SK-N-SH (cell line): ENCODE measurements around the gene CUEDC1. TPM values are rescaled to one million over a fixed set of nuclear protein-coding genes. Genes with fewer than 3 reads are reported as not detected.
"Not testable (repeated sequence)": the region's sequence is repeated elsewhere in the genome, so short reads cannot be mapped to it uniquely, and the experiment has no call there.

Experiments
- CTCF ChIA-PET: fragments of 300-600, 350-600 bp; formaldehyde crosslinking; extraction: SDS; loops from one replicate; lab custom pipeline; 2021; lab: Yijun Ruan, JAX
- POLR2A ChIA-PET: fragments of 350-600 bp; sonication (Branson Sonifier 250); formaldehyde crosslinking; extraction: SDS; loops from one replicate; lab custom pipeline; 2020; ENCODE audit warnings: antibody characterized with exemption, inconsistent platforms; lab: Yijun Ruan, JAX
- DNase-seq: peaks from one replicate; pipeline ENCODE4 v3.0.0; 2012
- H2AFZ ChIP-seq: fragments of 200-600 bp; sonication (generic); 2 replicates; pipeline ENCODE4 v1.8.1; 2016; ENCODE audit warnings: antibody characterized with exemption, mild to moderate bottlenecking, low read depth
- H3F3A ChIP-seq: fragments of 200-600 bp; sonication (generic); replicated peaks from 2 replicates; pipeline ENCODE3; 2016; ENCODE audit warnings: antibody characterized with exemption, mild to moderate bottlenecking; ENCODE audit not compliant: insufficient read depth
- H3K27ac ChIP-seq, 2 experiments: fragments of 200-500 bp in 1 of 2; fragments of 200-600 bp in 1 of 2; sonication (Bioruptor generic) in 1 of 2; sonication (generic), shearing (Covaris generic) in 1 of 2; 2 replicates each; pipeline versions ENCODE4 v1.5.1 to v1.6.1; 2014 to 2016; ENCODE audit warnings: low read depth in 2 of 2, inconsistent platforms in 1 of 2, low read length in 1 of 2, mild to moderate bottlenecking in 1 of 2, mixed read lengths in 1 of 2
- H3K27me3 ChIP-seq: fragments of 200-600 bp; sonication (generic), shearing (Covaris generic); 2 replicates; pipeline ENCODE4 v1.6.1; 2016; ENCODE audit warnings: mixed run types; ENCODE audit not compliant: insufficient read depth
- H3K36me3 ChIP-seq, 2 experiments: fragments of 200-500 bp in 1 of 2; fragments of 200-600 bp in 1 of 2; sonication (Bioruptor generic) in 1 of 2; sonication (generic) in 1 of 2; replicated peaks in 1 of 2; 2 replicates each; pipeline versions ENCODE3 to v1.5.1; 2014 to 2016; ENCODE audit warnings: low read length in 1 of 2, mild to moderate bottlenecking in 1 of 2; ENCODE audit not compliant: insufficient read depth in 2 of 2, control insufficient read depth in 1 of 2
- H3K4me1 ChIP-seq, 2 experiments: fragments of 200-500 bp in 1 of 2; fragments of 200-600 bp in 1 of 2; sonication (Bioruptor generic) in 1 of 2; sonication (generic), shearing (Covaris generic) in 1 of 2; 2 replicates each; pipeline versions ENCODE4 v1.5.1 to v1.6.1; 2014 to 2016; ENCODE audit warnings: low read depth in 1 of 2, low read length in 1 of 2, mixed run types in 1 of 2; ENCODE audit not compliant: insufficient read depth in 2 of 2, control insufficient read depth in 1 of 2
- H3K4me2 ChIP-seq: fragments of 200-600 bp; sonication (generic), shearing (Covaris generic); 2 replicates; pipeline ENCODE4 v1.6.1; 2017; ENCODE audit warnings: mixed run types
- H3K4me3 ChIP-seq, 2 experiments: fragments of 200-500 bp in 1 of 2; fragments of 200-600 bp in 1 of 2; sonication (Bioruptor generic) in 1 of 2; sonication (generic), shearing (Covaris generic) in 1 of 2; 2 replicates each; pipeline versions ENCODE4 v1.5.1 to v1.8.1; 2014 to 2016; ENCODE audit warnings: low read depth in 2 of 2, inconsistent platforms in 1 of 2, low read length in 1 of 2, mild to moderate bottlenecking in 1 of 2, mixed read lengths in 1 of 2, moderate library complexity in 1 of 2
- H3K79me2 ChIP-seq: fragments of 200-600 bp; sonication (generic); 2 replicates; pipeline ENCODE4 v1.8.1; 2017; ENCODE audit warnings: mild to moderate bottlenecking; ENCODE audit not compliant: insufficient read depth
- H3K9ac ChIP-seq: fragments of 200-600 bp; sonication (generic); 2 replicates; pipeline ENCODE4 v1.6.1; 2017; ENCODE audit warnings: mixed run types
- H3K9me2 ChIP-seq: fragments of 200-600 bp; sonication (generic); 2 replicates; pipeline ENCODE4 v1.6.1; 2017; ENCODE audit warnings: mixed run types
- H3K9me3 ChIP-seq: fragments of 200-600 bp; sonication (generic); 2 replicates; pipeline ENCODE4 v1.6.1; 2017; ENCODE audit warnings: mixed run types, mild to moderate bottlenecking, moderate library complexity
- H4K20me1 ChIP-seq: fragments of 200-600 bp; sonication (generic); 2 replicates; pipeline ENCODE4 v1.6.1; 2017; ENCODE audit warnings: mild to moderate bottlenecking, mixed run types; ENCODE audit not compliant: insufficient read depth
- CHD2 ChIP-seq: fragments of 150-350 bp; IDR thresholded peaks from 2 replicates; pipeline ENCODE4 v1.6.1; 2018; ENCODE audit warnings: low read length; ENCODE audit not compliant: partially characterized antibody
- ELF1 ChIP-seq: IDR thresholded peaks from 2 replicates; pipeline ENCODE4 v1.4.0; 2012
- FOSL2 ChIP-seq: IDR thresholded peaks from 2 replicates; pipeline ENCODE4 v1.4.0; 2012; ENCODE audit warnings: low read depth, mild to moderate bottlenecking, moderate library complexity, borderline replicate concordance
- FOXM1 ChIP-seq: IDR thresholded peaks from 2 replicates; pipeline ENCODE4 v1.4.0; 2012; ENCODE audit warnings: low read depth, mild to moderate bottlenecking
- GATA2 ChIP-seq: sonication (generic); formaldehyde crosslinking; IDR thresholded peaks from 2 replicates; pipeline ENCODE4 v1.5.0; 2020; ENCODE audit warnings: mild to moderate bottlenecking, missing genetic modification reagents
- IRF3 ChIP-seq: fragments of 150-350 bp; IDR thresholded peaks from 2 replicates; pipeline ENCODE4 v1.6.1; 2016; ENCODE audit warnings: mild to moderate bottlenecking, low read depth, low read length
- JUND ChIP-seq: IDR thresholded peaks from 2 replicates; pipeline ENCODE4 v1.4.0; 2012
- MEF2A ChIP-seq: IDR thresholded peaks from 2 replicates; pipeline ENCODE4 v1.4.0; 2012; ENCODE audit warnings: low read depth, borderline replicate concordance
- MXI1 ChIP-seq: IDR thresholded peaks from 2 replicates; pipeline ENCODE4 v1.6.1; 2012; ENCODE audit warnings: mild to moderate bottlenecking, low read depth, low read length, improper control_type of control experiment
- NRF1 ChIP-seq: IDR thresholded peaks from 2 replicates; pipeline ENCODE4 v1.6.1; 2012; ENCODE audit warnings: low read depth, mild to moderate bottlenecking, low read length
- RAD21 ChIP-seq: IDR thresholded peaks from 2 replicates; pipeline ENCODE4 v1.6.1; 2012; ENCODE audit warnings: mild to moderate bottlenecking, low read length
- RCOR1 ChIP-seq: fragments of 150-350 bp; IDR thresholded peaks from 2 replicates; pipeline ENCODE4 v1.6.1; 2017; ENCODE audit warnings: antibody characterized with exemption, low read length
- RFX5 ChIP-seq: IDR thresholded peaks from 2 replicates; pipeline ENCODE4 v1.6.1; 2012; ENCODE audit warnings: mild to moderate bottlenecking, improper control_type of control experiment, low read length
- RXRA ChIP-seq: IDR thresholded peaks from 2 replicates; pipeline ENCODE4 v1.4.0; 2012; ENCODE audit warnings: low read depth, mild to moderate bottlenecking, borderline replicate concordance
- SMC3 ChIP-seq: IDR thresholded peaks from 2 replicates; pipeline ENCODE4 v1.6.1; 2012; ENCODE audit warnings: low read depth, low read length, improper control_type of control experiment
- TAF1 ChIP-seq: IDR thresholded peaks from 2 replicates; pipeline ENCODE4 v1.6.1; 2012; ENCODE audit warnings: low read depth, mild to moderate bottlenecking, low read length, moderate library complexity, borderline replicate concordance
- TCF12 ChIP-seq: IDR thresholded peaks from 2 replicates; pipeline ENCODE4 v1.4.0; 2012
- YY1 ChIP-seq: IDR thresholded peaks from 2 replicates; pipeline ENCODE4 v1.4.0; 2012; ENCODE audit warnings: low read depth, mild to moderate bottlenecking
- WGBS: methylation state at CpG from one replicate; pipeline ENCODE4 v1.1.6; 2017; ENCODE audit warnings: low lambda C conversion rate; 5-methylcytosine and 5-hydroxymethylcytosine counted together
- polyA plus RNA-seq, 3 experiments: library from polyadenylated mRNA; depleted of rRNA; stranded (reverse); fragments of >200 nt; gene quantifications; 2 replicates each; pipeline ENCODE4 v1.2.3, GENCODE V29; 2012
- TF ChIP-seq, protein P1 (sequence below): IDR thresholded peaks from 2 replicates; pipeline ENCODE4; 2012
- TF ChIP-seq, protein P2 (sequence below): IDR thresholded peaks from 2 replicates; pipeline ENCODE4 v1.6.1; 2012; ENCODE audit warnings: mild to moderate bottlenecking, low read depth, low read length, moderate library complexity

Gene CUEDC1
- polyA plus RNA-seq, 1 of the 3 experiments (the other 2 are of a cell fraction), result 58.9 TPM

DNA sequence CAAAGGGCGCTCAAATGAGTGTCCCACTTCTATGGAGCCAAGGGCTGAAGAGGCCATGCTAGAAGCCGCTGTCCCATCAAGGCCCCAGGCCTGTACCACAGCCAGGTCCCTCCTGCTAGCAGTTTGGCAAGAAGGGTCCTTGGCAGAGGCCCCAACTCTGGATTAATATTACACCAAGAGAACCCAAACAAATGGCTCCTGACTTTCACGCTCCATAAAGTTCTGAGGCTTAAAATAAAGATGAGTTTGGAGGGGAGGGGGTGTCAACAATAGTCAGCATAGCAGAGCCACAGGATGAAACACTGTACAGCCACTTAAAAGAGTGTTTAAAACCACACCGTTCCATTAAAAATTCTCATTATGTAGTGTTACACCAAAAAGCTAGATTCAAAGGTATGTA, 30.5 kb downstream of the CUEDC1 start:
- ChIA-PET POLR2A (no interaction called here), CTCF (interaction anchor here (1.2 to 3.7 kb wide), 6 partner anchors 9 to 91 kb away, joined by 3 to 25 read pairs (median 7); no protein-coding TSS in a partner anchor)
- Histone ChIP-seq H3K9me3 (no peaks in the 10 kb centered on the region), H3K36me3 (no peaks in the 10 kb centered on the region), H3K79me2 (peaks cover 91% of the 10 kb centered on the region), H4K20me1 (peaks cover 16% of the 10 kb centered on the region), H3K27me3 (no peaks in the 10 kb centered on the region), H3K4me2 (no peak overlapping the region), H2AFZ (no peak overlapping the region), H3K4me1 (peaks cover 14 to 22% of the 10 kb centered on the region in 2 experiments; a peak in 2 of 4 replicates), H3K9me2 (no peaks in the 10 kb centered on the region), H3K27ac (no peak overlapping the region), H3K4me3 (no peak overlapping the region), H3K9ac (no peak overlapping the region), H3F3A (peaks cover 15% of the 10 kb centered on the region)
- TF ChIP-seq GATA2 (CRISPR knock-in tag), result no peak
- no peak for TF ChIP-seq MXI1
- 90% methylated on average over 4 of the region's 4 CpGs for WGBS
- DNase-seq, result no peak

DNA sequence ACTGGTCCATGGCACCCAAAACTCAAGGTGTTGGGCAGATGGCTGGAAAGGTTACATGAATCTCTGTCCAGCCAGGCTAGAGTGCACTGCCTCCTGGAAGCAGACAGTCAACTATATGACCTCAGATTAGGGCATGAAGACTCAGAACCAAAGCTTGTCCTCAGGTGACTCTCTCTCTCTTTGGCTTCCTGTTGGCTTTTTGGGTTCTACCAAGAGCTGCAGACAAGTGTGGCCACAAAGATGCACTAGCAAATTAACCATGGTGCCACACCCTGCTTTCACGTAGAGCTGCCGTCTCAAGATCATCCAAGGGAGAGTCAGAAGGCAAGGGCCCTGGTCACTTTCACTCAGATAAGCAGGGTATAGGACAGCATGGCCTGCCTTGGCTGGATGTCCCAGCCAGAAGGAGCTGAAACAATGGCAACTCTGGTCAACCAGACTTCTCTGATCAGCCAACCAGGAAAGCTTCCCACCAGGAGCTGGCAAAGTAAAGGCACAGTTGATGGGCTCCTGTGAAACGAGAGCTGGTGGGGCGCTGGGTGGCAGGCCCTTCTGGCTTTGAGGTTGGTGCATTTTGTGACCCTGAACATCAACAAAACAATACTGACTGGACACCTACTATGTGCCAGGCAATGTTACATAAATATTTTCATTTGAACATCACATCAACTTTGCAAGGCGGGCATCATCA, 31.9 kb downstream of the CUEDC1 start:
- DNase-seq, result no peak
- Histone ChIP-seq H3F3A (peaks cover 6% of the 10 kb centered on the region), H3K4me2 (no peak overlapping the region), H3K4me3 (no peak overlapping the region), H3K9me2 (no peaks in the 10 kb centered on the region), H3K36me3 (no peaks in the 10 kb centered on the region), H2AFZ (no peak overlapping the region), H3K9ac (no peak overlapping the region), H3K27ac (no peak overlapping the region)
- CTCF ChIA-PET, result interaction anchor here (0.7 to 1.7 kb wide), 8 partner anchors 8 to 77 kb away, joined by 3 to 6 read pairs (median 4); no protein-coding TSS in a partner anchor
- TF ChIP-seq, protein P1, sequence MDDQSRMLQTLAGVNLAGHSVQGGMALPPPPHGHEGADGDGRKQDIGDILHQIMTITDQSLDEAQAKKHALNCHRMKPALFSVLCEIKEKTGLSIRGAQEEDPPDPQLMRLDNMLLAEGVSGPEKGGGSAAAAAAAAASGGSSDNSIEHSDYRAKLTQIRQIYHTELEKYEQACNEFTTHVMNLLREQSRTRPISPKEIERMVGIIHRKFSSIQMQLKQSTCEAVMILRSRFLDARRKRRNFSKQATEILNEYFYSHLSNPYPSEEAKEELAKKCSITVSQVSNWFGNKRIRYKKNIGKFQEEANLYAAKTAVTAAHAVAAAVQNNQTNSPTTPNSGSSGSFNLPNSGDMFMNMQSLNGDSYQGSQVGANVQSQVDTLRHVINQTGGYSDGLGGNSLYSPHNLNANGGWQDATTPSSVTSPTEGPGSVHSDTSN, result no peak
- TF ChIP-seq NRF1 (no peak), YY1 (no peak), RFX5 (no peak), FOSL2 (no peak), TAF1 (no peak), JUND (no peak), RCOR1 (no peak), RXRA (no peak), CHD2 (no peak), SMC3 (no peak), GATA2 (CRISPR knock-in tag) (no peak), TCF12 (no peak), RAD21 (no peak), FOXM1 (no peak), MEF2A (no peak), IRF3 (no peak), ELF1 (no peak)
- TF ChIP-seq, protein P2, sequence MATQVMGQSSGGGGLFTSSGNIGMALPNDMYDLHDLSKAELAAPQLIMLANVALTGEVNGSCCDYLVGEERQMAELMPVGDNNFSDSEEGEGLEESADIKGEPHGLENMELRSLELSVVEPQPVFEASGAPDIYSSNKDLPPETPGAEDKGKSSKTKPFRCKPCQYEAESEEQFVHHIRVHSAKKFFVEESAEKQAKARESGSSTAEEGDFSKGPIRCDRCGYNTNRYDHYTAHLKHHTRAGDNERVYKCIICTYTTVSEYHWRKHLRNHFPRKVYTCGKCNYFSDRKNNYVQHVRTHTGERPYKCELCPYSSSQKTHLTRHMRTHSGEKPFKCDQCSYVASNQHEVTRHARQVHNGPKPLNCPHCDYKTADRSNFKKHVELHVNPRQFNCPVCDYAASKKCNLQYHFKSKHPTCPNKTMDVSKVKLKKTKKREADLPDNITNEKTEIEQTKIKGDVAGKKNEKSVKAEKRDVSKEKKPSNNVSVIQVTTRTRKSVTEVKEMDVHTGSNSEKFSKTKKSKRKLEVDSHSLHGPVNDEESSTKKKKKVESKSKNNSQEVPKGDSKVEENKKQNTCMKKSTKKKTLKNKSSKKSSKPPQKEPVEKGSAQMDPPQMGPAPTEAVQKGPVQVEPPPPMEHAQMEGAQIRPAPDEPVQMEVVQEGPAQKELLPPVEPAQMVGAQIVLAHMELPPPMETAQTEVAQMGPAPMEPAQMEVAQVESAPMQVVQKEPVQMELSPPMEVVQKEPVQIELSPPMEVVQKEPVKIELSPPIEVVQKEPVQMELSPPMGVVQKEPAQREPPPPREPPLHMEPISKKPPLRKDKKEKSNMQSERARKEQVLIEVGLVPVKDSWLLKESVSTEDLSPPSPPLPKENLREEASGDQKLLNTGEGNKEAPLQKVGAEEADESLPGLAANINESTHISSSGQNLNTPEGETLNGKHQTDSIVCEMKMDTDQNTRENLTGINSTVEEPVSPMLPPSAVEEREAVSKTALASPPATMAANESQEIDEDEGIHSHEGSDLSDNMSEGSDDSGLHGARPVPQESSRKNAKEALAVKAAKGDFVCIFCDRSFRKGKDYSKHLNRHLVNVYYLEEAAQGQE, result no peak
- TF ChIP-seq, all 33 proteins: peak for 0
- Histone ChIP-seq H3K9me3 (no peaks in the 10 kb centered on the region), H3K79me2 (peaks cover 87% of the 10 kb centered on the region), H3K27me3 (no peaks in the 10 kb centered on the region), H3K4me1 (peaks cover 17 to 22% of the 10 kb centered on the region in 2 experiments; a peak in 2 of 4 replicates), H4K20me1 (peaks cover 16% of the 10 kb centered on the region)
- POLR2A ChIA-PET, result no interaction called here
- 92% methylated on average over 5 of the region's 5 CpGs for WGBS

DNA sequence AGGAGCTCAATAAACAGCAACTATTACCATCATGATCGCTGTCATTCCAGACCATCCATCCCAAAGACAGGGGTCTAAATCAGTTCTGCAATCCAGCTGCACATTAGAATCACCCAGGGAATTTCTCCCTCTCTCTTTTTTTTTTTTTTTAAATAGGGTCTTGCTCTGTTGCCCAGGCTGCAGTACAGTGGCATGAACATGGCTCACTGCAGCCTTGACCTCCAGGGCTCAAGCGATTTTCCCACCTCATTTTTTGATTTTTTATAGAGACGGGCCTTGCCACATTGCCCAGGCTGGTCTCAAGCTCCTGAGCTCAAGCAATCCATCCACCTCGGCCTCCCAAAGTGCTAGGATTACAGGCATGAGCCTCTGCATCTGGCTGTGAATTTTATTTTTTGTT, 32.5 kb downstream of the CUEDC1 start:
- DNase-seq, H2AFZ ChIP-seq: not testable (repeated sequence)

More for the DNA sequence above, 32.5 kb downstream of the CUEDC1 start:
- Histone ChIP-seq H3K4me1 (peaks cover 20 to 27% of the 10 kb centered on the region in 2 experiments; a peak in 2 of 4 replicates), H3K79me2 (peaks cover 81% of the 10 kb centered on the region), H4K20me1 (peaks cover 16% of the 10 kb centered on the region)
- H3K9me2 ChIP-seq, POLR2A ChIA-PET, H3F3A ChIP-seq, H3K9me3 ChIP-seq, H3K27me3 ChIP-seq, H3K4me2 ChIP-seq, H3K27ac ChIP-seq, H3K4me3 ChIP-seq, H3K36me3 ChIP-seq, H3K9ac ChIP-seq: not testable (repeated sequence)
- CTCF ChIA-PET, result interaction anchor here (0.7 to 1.7 kb wide), 11 partner anchors 8 to 77 kb away, joined by 3 to 6 read pairs (median 3); no protein-coding TSS in a partner anchor
- WGBS, result 98% methylated on average over 4 of the region's 4 CpGs
